ENCODE measurements around the gene SPEN.

- TF ChIP-seq CTCF (IDR thresholded peaks at IDR 0.05; ENCODE audit: low read length) = no peak
- TF ChIP-seq EZH2 (optimal IDR thresholded peaks at IDR 0.05; ENCODE audit: low read depth, low read length) = no peak
These were observed 5.4 kb downstream of the SPEN start for GRCh38 chr1:15852828-15853302.

Data from MM.1S (cell line).